H1 (cell line): ENCODE data around the gene DISP3. TPM values are rescaled to one million over a fixed set of nuclear protein-coding genes. Genes with fewer than 3 reads are reported as not detected.

ENCODE experiments used
- CHD1 ChIP-seq: IDR thresholded peaks from 2 replicates; pipeline ENCODE4 v1.6.1; 2012; ENCODE audit warnings: low read depth, low read length, improper control_type of control experiment
- CHD7 ChIP-seq: fragments of 300-600 bp; sonication (generic); IDR thresholded peaks from 2 replicates; pipeline ENCODE4 v1.7.1; 2012; ENCODE audit warnings: low read length, moderate library complexity, mild to moderate bottlenecking, inconsistent platforms; ENCODE audit not compliant: insufficient replicate concordance
- RFX5 ChIP-seq: IDR thresholded peaks from 2 replicates; pipeline ENCODE4 v1.6.1; 2011; ENCODE audit warnings: low read depth, low read length, improper control_type of control experiment, borderline replicate concordance
- polyA plus RNA-seq, 7 experiments: library from polyadenylated mRNA; depleted of rRNA in 3 of 7; stranded (reverse) in 5 of 7; unstranded in 2 of 7; fragments of >200 nt in 5 of 7; fragments of 200-250 nt in 2 of 7; gene quantifications; 1 replicate in 5 of 7; 2 replicates in 1 of 7; 4 replicates in 1 of 7; pipeline versions ENCODE4 v1.2.1 to v1.2.3, GENCODE V29; 2011 to 2013; ENCODE audit warnings: missing spikeins in 2 of 7, mixed read lengths in 2 of 7
- total RNA-seq: library from RNA; stranded (reverse); fragmentation: NEBNext Ultra II Directional; extraction: Animal tissue kit (Norgen Biotek cat#: 25700); gene quantifications from 2 replicates; pipeline ENCODE4 v1.2.1, GENCODE V29; 2021

Gene DISP3
- total and polyA plus RNA-seq, 2 of the 8 experiments (the other 6 are each of a cell fraction or from before 2014, with no cell fraction given): 3.4 to 4.6 TPM

GRCh38 chr1:11472284-11472683 lies 6.7 kb upstream of the DISP3 start (continued):
- TF ChIP-seq CHD7: no peak
- TF ChIP-seq RFX5: no peak
- no peak for TF ChIP-seq CHD1
